GM20000 (cell line): ENCODE data around the gene LHFPL2.

ENCODE experiments used
- DNase-seq: peaks from one replicate; pipeline ENCODE4 v3.0.0; 2012; ENCODE audit warnings: low spot score
- TF ChIP-seq, protein P1 (sequence below): IDR thresholded peaks from 2 replicates; pipeline ENCODE4 v1.5.1; 2012; ENCODE audit warnings: mild to moderate bottlenecking, control low read depth; ENCODE audit errors: extremely low read depth, missing control alignments

LHFPL2 gene

DNA sequence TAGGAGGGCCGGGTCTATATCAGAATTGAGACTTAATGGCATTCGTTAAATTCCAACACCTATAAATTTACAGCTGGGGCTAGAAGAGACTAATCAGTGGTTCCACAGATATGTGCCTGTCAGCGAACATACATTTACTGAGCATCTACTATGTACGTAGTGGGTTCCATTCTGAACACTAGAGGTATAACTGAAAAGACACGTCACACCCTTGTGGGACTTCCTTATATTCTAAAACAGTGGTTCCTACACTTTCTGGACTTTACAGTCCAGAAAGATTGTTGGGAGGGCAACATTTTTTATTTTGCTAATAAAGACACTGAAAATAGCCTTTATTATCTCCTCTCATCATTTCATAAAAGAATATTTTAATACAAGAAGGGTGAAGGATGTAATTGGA, 147.7 kb downstream of the LHFPL2 start:
- no peak for DNase-seq
- TF ChIP-seq, protein P1, sequence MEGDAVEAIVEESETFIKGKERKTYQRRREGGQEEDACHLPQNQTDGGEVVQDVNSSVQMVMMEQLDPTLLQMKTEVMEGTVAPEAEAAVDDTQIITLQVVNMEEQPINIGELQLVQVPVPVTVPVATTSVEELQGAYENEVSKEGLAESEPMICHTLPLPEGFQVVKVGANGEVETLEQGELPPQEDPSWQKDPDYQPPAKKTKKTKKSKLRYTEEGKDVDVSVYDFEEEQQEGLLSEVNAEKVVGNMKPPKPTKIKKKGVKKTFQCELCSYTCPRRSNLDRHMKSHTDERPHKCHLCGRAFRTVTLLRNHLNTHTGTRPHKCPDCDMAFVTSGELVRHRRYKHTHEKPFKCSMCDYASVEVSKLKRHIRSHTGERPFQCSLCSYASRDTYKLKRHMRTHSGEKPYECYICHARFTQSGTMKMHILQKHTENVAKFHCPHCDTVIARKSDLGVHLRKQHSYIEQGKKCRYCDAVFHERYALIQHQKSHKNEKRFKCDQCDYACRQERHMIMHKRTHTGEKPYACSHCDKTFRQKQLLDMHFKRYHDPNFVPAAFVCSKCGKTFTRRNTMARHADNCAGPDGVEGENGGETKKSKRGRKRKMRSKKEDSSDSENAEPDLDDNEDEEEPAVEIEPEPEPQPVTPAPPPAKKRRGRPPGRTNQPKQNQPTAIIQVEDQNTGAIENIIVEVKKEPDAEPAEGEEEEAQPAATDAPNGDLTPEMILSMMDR, result no peak

GRCh38 chr5:78500028-78500427, 148.5 kb downstream of the LHFPL2 start:
- no peak for DNase-seq
- TF ChIP-seq, protein P1, result no peak

DNA sequence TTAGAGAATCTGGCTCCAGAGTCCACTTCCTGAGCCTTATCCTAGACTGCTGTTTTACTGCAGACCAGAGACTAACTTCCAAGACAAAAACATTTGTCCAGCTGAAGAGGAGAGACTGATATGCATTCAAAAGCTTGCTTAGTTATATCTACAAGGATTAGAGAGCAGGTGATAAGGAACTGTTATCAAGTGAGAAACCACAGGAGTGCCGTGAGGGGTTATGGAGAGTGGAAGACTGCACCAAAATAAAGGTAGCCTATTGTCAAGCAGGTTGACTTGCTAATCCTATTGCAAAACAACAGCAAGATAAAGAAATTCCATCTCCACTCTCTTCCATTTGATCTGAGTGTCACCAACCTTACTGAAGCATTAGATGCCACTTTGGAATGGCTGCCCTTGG, 149.1 kb downstream of the LHFPL2 start:
- TF ChIP-seq, protein P1, result no peak
- no peak for DNase-seq

DNA sequence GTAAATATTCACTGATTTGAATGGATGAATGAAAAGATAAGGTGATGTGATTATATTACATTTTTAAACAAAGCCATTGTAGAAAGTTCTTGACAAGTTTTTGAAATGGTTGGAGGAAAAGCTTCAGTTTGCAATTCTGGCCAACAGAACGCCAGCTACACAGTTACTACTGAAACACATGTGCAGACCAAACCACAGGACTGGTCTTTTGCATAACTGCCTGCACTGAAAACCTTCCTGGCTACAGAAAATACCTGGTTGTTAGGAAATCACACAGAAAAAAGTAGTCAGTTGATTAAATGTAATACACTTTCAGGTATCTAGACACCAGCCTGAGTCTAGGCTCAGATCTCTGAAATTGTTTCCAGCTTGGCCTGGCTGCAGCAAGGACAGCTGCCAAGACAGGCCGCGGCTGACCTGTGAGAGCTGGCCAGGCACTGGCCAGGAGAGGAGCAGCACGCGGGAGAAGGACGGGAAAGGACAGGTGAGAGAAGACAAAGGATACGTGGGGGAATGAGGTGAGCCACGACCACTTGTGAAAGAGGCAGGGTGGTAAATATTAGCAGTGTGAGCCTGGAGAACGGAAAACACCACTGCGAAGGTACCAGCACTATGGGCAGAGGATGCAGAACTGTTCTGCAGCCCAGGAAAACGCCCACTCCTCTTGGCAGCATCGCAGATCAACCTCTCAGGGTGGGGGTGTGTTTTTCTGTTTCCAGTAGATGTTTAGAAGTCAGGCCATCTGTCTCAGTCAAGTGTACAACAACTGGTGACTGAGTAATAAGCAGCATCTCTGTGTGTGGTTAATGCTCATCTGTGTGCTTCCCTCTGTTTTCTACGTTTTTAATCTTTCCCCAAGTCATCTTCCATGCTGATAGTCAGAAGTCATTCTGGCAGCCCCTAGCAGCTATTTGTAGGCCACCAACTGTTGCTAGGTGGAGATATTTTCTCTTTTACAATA, 150.7 kb downstream of the LHFPL2 start:
- TF ChIP-seq, protein P1, result no peak
- peak; percentile 43 for DNase-seq

GRCh38 chr5:78496373-78496772, 152.2 kb downstream of the LHFPL2 start:
- TF ChIP-seq, protein P1, result no peak
- DNase-seq, result no peak

DNA sequence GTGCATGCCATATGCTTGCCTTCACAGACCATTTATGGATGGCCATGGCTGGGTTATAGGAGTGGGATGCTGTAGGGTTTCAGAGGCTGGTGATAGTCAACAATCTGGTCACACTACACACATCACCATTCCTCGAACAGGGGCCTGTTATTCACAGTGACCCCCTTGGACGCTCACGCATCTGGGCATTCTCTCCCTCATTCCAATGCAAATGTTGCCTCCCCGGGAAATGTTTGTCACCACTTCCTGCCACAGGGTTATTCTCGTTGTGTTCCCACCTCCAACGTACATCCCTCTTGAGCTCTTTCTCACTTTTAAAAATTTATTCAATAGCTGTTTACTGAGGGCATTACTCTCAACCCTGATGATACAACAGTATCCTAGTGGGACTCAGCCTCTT, 152.8 kb downstream of the LHFPL2 start:
- DNase-seq, result no peak
- TF ChIP-seq, protein P1, result no peak

- TF ChIP-seq, protein P1, result no peak
- DNase-seq, result no peak
These were observed 155.9 kb downstream of the LHFPL2 start for GRCh38 chr5:78492650-78493049.
